H9 (cell line): Measurements from ENCODE around the gene RALGAPA2. TPM values are rescaled to one million over a fixed set of nuclear protein-coding genes. Genes with fewer than 3 reads are reported as not detected.

Experiments
- DNase-seq: peaks from one replicate; pipeline ENCODE4 v3.0.0-alpha.2; 2017
- H2AFZ ChIP-seq: one replicate; pipeline ENCODE4 v1.6.1; 2013; ENCODE audit warnings: mild to moderate bottlenecking, low read length, control low read depth, moderate library complexity
- H2AK5ac ChIP-seq: 2 replicates; pipeline ENCODE4 v1.6.1; 2013; ENCODE audit warnings: low read length, control low read depth, mixed read lengths; ENCODE audit not compliant: insufficient read length
- H2BK120ac ChIP-seq: one replicate; pipeline ENCODE4 v1.6.1; 2013; ENCODE audit warnings: low read depth, mild to moderate bottlenecking, low read length, control low read depth, inconsistent platforms; ENCODE audit not compliant: poor library complexity, severe bottlenecking
- H2BK12ac ChIP-seq: 2 replicates; pipeline ENCODE4 v1.6.1; 2013; ENCODE audit warnings: low read length, control low read depth, mixed read lengths, low read depth; ENCODE audit not compliant: insufficient read length
- H2BK15ac ChIP-seq: 2 replicates; pipeline ENCODE4 v1.6.1; 2013; ENCODE audit warnings: low read depth, low read length, control low read depth
- H2BK20ac ChIP-seq: one replicate; pipeline ENCODE4 v1.6.1; 2013; ENCODE audit warnings: low read depth, mild to moderate bottlenecking, low read length, control low read depth, inconsistent platforms; ENCODE audit not compliant: poor library complexity, severe bottlenecking
- H2BK5ac ChIP-seq: 2 replicates; pipeline ENCODE4 v1.6.1; 2013; ENCODE audit warnings: low read length, control low read depth, mixed read lengths; ENCODE audit not compliant: insufficient read length
- H3K14ac ChIP-seq: 2 replicates; pipeline ENCODE4 v1.6.1; 2013; ENCODE audit warnings: low read length, control low read depth; ENCODE audit not compliant: insufficient read depth
- H3K18ac ChIP-seq: 2 replicates; pipeline ENCODE4 v1.6.1; 2013; ENCODE audit warnings: low read depth, mild to moderate bottlenecking, mixed read lengths, low read length, control low read depth; ENCODE audit not compliant: insufficient read length
- H3K23ac ChIP-seq: 2 replicates; pipeline ENCODE4 v1.6.1; 2013; ENCODE audit warnings: low read length, control low read depth, mixed read lengths, low read depth; ENCODE audit not compliant: insufficient read length
- H3K23me2 ChIP-seq: 2 replicates; pipeline ENCODE4 v1.6.1; 2013; ENCODE audit warnings: low read depth, mild to moderate bottlenecking, mixed read lengths, low read length, control low read depth; ENCODE audit not compliant: insufficient read length, poor library complexity, severe bottlenecking
- H3K27ac ChIP-seq: 2 replicates; pipeline ENCODE4 v1.5.1; 2013; ENCODE audit warnings: low read length, control low read depth, mixed read lengths, low read depth; ENCODE audit not compliant: insufficient read length
- H3K27me3 ChIP-seq: 2 replicates; pipeline ENCODE4 v1.6.1; 2013; ENCODE audit warnings: low read length, control low read depth, inconsistent platforms; ENCODE audit not compliant: insufficient read depth
- H3K4ac ChIP-seq: 2 replicates; pipeline ENCODE4 v1.6.1; 2013; ENCODE audit warnings: low read depth, mild to moderate bottlenecking, control low read depth, inconsistent platforms, low read length, moderate library complexity
- H3K4me1 ChIP-seq: 2 replicates; pipeline ENCODE4 v1.6.1; 2013; ENCODE audit warnings: low read length, control low read depth, inconsistent platforms; ENCODE audit not compliant: insufficient read depth
- H3K4me2 ChIP-seq: 2 replicates; pipeline ENCODE4 v1.6.1; 2013; ENCODE audit warnings: low read length, control low read depth, mixed read lengths; ENCODE audit not compliant: insufficient read length, insufficient read depth
- H3K56ac ChIP-seq: 2 replicates; pipeline ENCODE4 v1.6.1; 2013; ENCODE audit warnings: low read depth, mild to moderate bottlenecking, mixed read lengths, low read length, control low read depth; ENCODE audit not compliant: insufficient read length
- H3K79me1 ChIP-seq: 2 replicates; pipeline ENCODE4 v1.6.1; 2013; ENCODE audit warnings: low read depth, mild to moderate bottlenecking, moderate library complexity, low read length, control low read depth, inconsistent platforms; ENCODE audit not compliant: insufficient read depth, poor library complexity, severe bottlenecking
- H3K79me2 ChIP-seq: 2 replicates; pipeline ENCODE4 v1.6.1; 2013; ENCODE audit warnings: low read length, control low read depth, inconsistent platforms; ENCODE audit not compliant: insufficient read depth
- H3K9ac ChIP-seq: 2 replicates; pipeline ENCODE4 v1.6.1; 2013; ENCODE audit warnings: low read length, control low read depth, mixed read lengths; ENCODE audit not compliant: insufficient read length; ENCODE audit errors: extremely low read depth
- H3K9me3 ChIP-seq: one replicate; pipeline ENCODE4 v1.6.1; 2013; ENCODE audit warnings: low read depth, low read length, inconsistent platforms; ENCODE audit not compliant: control insufficient read depth
- H3T11ph ChIP-seq: one replicate; pipeline ENCODE4 v1.6.1; 2013; ENCODE audit warnings: mild to moderate bottlenecking, low read length, control low read depth, inconsistent platforms
- H4K20me1 ChIP-seq: one replicate; pipeline ENCODE4 v1.6.1; 2013; ENCODE audit not compliant: control insufficient read depth, insufficient read length, insufficient read depth
- H4K5ac ChIP-seq: 2 replicates; pipeline ENCODE4 v1.6.1; 2013; ENCODE audit warnings: low read depth, mild to moderate bottlenecking, mixed read lengths, low read length, control low read depth; ENCODE audit not compliant: insufficient read length
- H4K8ac ChIP-seq: replicated peaks from 2 replicates; pipeline ENCODE4 v1.6.1; 2013; ENCODE audit warnings: low read length, control low read depth, mixed read lengths, low read depth; ENCODE audit not compliant: insufficient read length
- H4K91ac ChIP-seq: 2 replicates; pipeline ENCODE4 v1.6.1; 2013; ENCODE audit warnings: low read depth, mild to moderate bottlenecking, moderate library complexity, mixed read lengths, low read length, control low read depth; ENCODE audit not compliant: insufficient read length
- H3K27ac Mint-ChIP-seq, 3 experiments: 2 replicates in 2 of 3; 3 replicates in 1 of 3; pipeline ENCODE4 v1.8.0; 2020 to 2021; ENCODE audit warnings: mixed read lengths in 3 of 3, mild to moderate bottlenecking in 1 of 3, moderate library complexity in 1 of 3
- H3K27me3 Mint-ChIP-seq: 2 replicates; pipeline ENCODE4 v1.8.0; 2021; ENCODE audit warnings: low read depth, mild to moderate bottlenecking, moderate library complexity, mixed read lengths
- H3K36me3 Mint-ChIP-seq, 3 experiments: 2 replicates in 2 of 3; 3 replicates in 1 of 3; pipeline ENCODE4 v1.8.0; 2020 to 2021; ENCODE audit warnings: low read depth in 3 of 3, mixed read lengths in 3 of 3; ENCODE audit not compliant: insufficient read depth in 1 of 3
- H3K4me1 Mint-ChIP-seq, 2 experiments: 2 replicates each; pipeline ENCODE4 v1.8.0; 2020; ENCODE audit warnings: mixed read lengths in 2 of 2
- H3K4me3 Mint-ChIP-seq, 2 experiments: 2 replicates in 1 of 2; 3 replicates in 1 of 2; pipeline ENCODE4 v1.8.0; 2020 to 2021; ENCODE audit warnings: mild to moderate bottlenecking in 2 of 2, mixed read lengths in 2 of 2, moderate library complexity in 1 of 2
- H3K9me3 Mint-ChIP-seq, 2 experiments: 2 replicates in 1 of 2; 3 replicates in 1 of 2; pipeline ENCODE4 v1.8.0; 2020; ENCODE audit warnings: mild to moderate bottlenecking in 2 of 2, mixed read lengths in 2 of 2, moderate library complexity in 1 of 2
- WGBS: extraction: QIAGEN DNeasy Blood & Tissue Kit; methylation state at CpG from one replicate; pipeline ENCODE4 v1.1.7; 2013; ENCODE audit warnings: missing lambda C conversion rate, low lambda C conversion rate, mixed read lengths; ENCODE audit not compliant: insufficient read length; ENCODE audit errors: extremely low coverage; 5-methylcytosine and 5-hydroxymethylcytosine counted together
- total RNA-seq: library from RNA; stranded (reverse); gene quantifications from 2 replicates; pipeline ENCODE4 v1.2.1, GENCODE V29; 2021
- TF ChIP-seq, protein P1 (sequence below): fragments of 200-600 bp; sonication (generic); conservative IDR thresholded peaks from 3 replicates; pipeline ENCODE4 v1.8.0; 2021; ENCODE audit warnings: antibody characterized with exemption, mild to moderate bottlenecking

RALGAPA2 gene
- total RNA-seq, 1 experiment from 2014 or later, result 16.6 TPM

DNA sequence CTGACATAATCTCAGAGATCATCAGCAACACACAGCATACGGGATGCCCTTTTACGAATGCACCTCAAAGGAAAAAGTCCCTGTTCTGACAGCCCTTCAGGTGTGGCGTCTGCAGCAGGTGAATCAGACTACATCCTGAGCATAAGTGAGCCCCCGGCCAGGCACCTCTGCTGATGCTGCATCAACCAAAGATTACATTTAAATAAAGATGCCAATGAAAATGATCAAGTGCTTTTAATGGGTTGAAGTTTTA is 285.9 kb downstream of the RALGAPA2 start:
- H3K27ac ChIP-seq, result no peak overlapping the region
- no peak overlapping the region for H3K9ac ChIP-seq
- no peak overlapping the region for H2BK12ac ChIP-seq
- H3K14ac ChIP-seq, result no peak overlapping the region
- no peaks in the 10 kb centered on the region for H3K9me3 ChIP-seq
- H3K56ac ChIP-seq, result no peak overlapping the region
- no peak overlapping the region for H3K23ac ChIP-seq
- H4K91ac ChIP-seq, result no peak overlapping the region
- H4K5ac ChIP-seq, result no peak overlapping the region
- H2AK5ac ChIP-seq, result no peak overlapping the region
- H3K4me1 ChIP-seq, result no peaks in the 10 kb centered on the region
- no peak overlapping the region for H2BK5ac ChIP-seq
- no peak overlapping the region for H3K4ac ChIP-seq
- no peak overlapping the region for H3K4me2 ChIP-seq
- H3K79me1 ChIP-seq, result no peaks in the 10 kb centered on the region
- H2BK20ac ChIP-seq, result no peak overlapping the region
- H3K79me2 ChIP-seq, result no peaks in the 10 kb centered on the region
- H3K27me3 ChIP-seq, result no peaks in the 10 kb centered on the region
- no peaks in the 10 kb centered on the region for H3K27me3 Mint-ChIP-seq
- H3K27ac Mint-ChIP-seq, result no peak overlapping the region
- H2BK120ac ChIP-seq, result no peak overlapping the region
- peaks cover 7 to 9% of the 10 kb centered on the region in 2 experiments for H3K4me1 Mint-ChIP-seq
- no peak overlapping the region for H2AFZ ChIP-seq
- no peak overlapping the region for H3T11ph ChIP-seq
- H4K8ac ChIP-seq, result no peak overlapping the region
- H3K36me3 Mint-ChIP-seq, result no peaks in the 10 kb centered on the region
- no peak for DNase-seq
- H2BK15ac ChIP-seq, result no peak overlapping the region
- WGBS, result no CpG with 5 or more reads among the region's 4 CpGs
- H3K9me3 Mint-ChIP-seq, result no peaks in the 10 kb centered on the region
- no peak overlapping the region for H3K4me3 Mint-ChIP-seq
- H4K20me1 ChIP-seq, result no peaks in the 10 kb centered on the region
- H3K18ac ChIP-seq, result no peak overlapping the region
- TF ChIP-seq, protein P1, sequence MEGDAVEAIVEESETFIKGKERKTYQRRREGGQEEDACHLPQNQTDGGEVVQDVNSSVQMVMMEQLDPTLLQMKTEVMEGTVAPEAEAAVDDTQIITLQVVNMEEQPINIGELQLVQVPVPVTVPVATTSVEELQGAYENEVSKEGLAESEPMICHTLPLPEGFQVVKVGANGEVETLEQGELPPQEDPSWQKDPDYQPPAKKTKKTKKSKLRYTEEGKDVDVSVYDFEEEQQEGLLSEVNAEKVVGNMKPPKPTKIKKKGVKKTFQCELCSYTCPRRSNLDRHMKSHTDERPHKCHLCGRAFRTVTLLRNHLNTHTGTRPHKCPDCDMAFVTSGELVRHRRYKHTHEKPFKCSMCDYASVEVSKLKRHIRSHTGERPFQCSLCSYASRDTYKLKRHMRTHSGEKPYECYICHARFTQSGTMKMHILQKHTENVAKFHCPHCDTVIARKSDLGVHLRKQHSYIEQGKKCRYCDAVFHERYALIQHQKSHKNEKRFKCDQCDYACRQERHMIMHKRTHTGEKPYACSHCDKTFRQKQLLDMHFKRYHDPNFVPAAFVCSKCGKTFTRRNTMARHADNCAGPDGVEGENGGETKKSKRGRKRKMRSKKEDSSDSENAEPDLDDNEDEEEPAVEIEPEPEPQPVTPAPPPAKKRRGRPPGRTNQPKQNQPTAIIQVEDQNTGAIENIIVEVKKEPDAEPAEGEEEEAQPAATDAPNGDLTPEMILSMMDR, result no peak
- no peaks in the 10 kb centered on the region for H3K23me2 ChIP-seq
